ENCODE results near the gene KRT13. TPM values are rescaled to one million over a fixed set of nuclear protein-coding genes. Genes with fewer than 3 reads are reported as not detected.
A peak's percentile ranks its signal among the peaks of the same experiment; 100 is the strongest.

KRT13 gene
- total RNA-seq, 1 experiment from 2014 or later: not detected

DNA sequence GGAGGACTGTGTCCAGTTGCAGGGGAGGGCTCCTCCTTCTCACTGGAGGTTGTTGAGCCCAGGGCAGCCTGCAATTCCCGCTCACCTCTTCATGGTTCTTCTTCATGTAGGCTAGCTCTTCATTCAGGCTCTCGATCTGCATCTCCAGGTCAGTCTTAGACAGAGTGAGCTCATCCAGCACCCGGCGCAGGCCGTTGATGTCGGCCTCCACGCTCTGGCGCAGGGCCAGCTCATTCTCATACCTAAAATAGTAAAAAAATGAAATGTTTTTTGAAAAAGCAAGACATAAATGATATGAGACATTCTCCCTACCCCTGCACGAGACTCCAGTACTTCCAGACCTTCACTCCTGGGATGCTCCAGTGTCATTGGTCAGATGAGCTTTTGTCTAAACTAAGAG lies 2.2 kb downstream of the KRT13 start:
- POLR2A ChIA-PET: interaction anchor here (0.6 to 1.1 kb wide), 2 partner anchors 11 to 693 kb away, joined by 3 to 4 read pairs; no protein-coding TSS in a partner anchor

DNA sequence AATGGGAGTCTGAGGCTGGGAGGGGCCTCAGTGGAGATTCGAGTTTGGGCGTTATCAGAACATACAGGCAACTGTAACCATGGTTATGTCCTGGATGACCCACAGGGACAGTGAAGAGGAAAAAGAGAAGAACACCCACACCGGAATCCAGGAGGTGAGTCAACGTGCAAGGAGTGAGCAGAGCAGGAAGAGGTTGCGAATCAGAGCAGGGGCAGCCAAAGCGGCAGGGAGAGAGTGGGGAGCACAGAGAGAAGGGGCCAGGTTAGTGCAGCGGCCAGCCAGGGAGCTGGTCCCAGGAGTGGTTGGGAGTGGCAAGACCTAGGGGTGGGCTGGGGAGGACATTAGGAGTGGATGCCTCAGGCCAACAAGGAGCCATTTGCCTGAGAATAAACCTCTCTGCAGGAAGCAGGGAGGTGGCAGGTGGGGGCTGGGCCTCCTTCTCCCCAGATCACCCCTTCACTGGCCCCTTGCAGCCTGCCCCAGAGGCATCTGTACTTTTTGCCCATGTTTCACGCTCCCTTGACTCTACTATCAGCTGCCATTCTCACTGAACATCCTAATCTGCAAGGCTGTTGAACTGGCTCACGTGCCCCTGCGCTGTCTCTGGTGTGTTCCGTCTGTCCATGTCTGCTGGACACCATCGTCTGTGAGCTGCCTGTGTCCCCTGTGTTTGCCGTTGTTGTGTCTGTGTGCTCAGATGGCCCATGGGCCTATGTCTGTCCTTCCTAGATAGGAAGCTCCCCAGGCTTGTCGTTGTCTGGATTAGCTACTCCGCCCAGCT lies 5.1 kb downstream of the KRT13 start:
- no peaks in the 10 kb centered on the region for H3K27me3 Mint-ChIP-seq (ENCODE audit: insufficient read depth, unreplicated experiment)
- no peak overlapping the region for H3K4me3 Mint-ChIP-seq (ENCODE audit: unreplicated experiment)
- CTCF ChIA-PET: interaction anchor here (0.5 to 2.0 kb wide), 2 partner anchors 48 to 596 kb away, joined by 3 to 8 read pairs; no protein-coding TSS in a partner anchor
- POLR2A ChIA-PET: interaction anchor here (0.9 to 2.1 kb wide), 3 partner anchors 18 to 48 kb away, joined by 3 to 7 read pairs (median 3); partner anchors contain the start of gene KRT15
- H3K4me1 Mint-ChIP-seq (ENCODE audit: insufficient read depth, unreplicated experiment): peaks cover 19% of the 10 kb centered on the region
- TF ChIP-seq, protein P1, sequence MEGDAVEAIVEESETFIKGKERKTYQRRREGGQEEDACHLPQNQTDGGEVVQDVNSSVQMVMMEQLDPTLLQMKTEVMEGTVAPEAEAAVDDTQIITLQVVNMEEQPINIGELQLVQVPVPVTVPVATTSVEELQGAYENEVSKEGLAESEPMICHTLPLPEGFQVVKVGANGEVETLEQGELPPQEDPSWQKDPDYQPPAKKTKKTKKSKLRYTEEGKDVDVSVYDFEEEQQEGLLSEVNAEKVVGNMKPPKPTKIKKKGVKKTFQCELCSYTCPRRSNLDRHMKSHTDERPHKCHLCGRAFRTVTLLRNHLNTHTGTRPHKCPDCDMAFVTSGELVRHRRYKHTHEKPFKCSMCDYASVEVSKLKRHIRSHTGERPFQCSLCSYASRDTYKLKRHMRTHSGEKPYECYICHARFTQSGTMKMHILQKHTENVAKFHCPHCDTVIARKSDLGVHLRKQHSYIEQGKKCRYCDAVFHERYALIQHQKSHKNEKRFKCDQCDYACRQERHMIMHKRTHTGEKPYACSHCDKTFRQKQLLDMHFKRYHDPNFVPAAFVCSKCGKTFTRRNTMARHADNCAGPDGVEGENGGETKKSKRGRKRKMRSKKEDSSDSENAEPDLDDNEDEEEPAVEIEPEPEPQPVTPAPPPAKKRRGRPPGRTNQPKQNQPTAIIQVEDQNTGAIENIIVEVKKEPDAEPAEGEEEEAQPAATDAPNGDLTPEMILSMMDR (IDR thresholded peaks at IDR 0.05; ENCODE audit: unreplicated experiment): no peak
- intact Hi-C loops (cut with micrococcal nuclease): no loop called here
- H3K36me3 Mint-ChIP-seq (ENCODE audit: insufficient read depth, unreplicated experiment): no peaks in the 10 kb centered on the region
- no TSS peak for BruUV-seq (replicated peaks)
- DNase-seq (ENCODE audit: unreplicated experiment): peak; percentile 68
- no peak overlapping the region for H3K27ac Mint-ChIP-seq (ENCODE audit: low read depth, unreplicated experiment)
- H3K9me3 Mint-ChIP-seq (ENCODE audit: unreplicated experiment): no peaks in the 10 kb centered on the region

More for the DNA sequence above, 2.2 kb downstream of the KRT13 start:
- TF ChIP-seq, protein P1 (IDR thresholded peaks at IDR 0.05; ENCODE audit: unreplicated experiment): no peak
- no TSS peak for BruUV-seq (replicated peaks)
- Mint-ChIP-seq H3K4me1 (ENCODE audit: insufficient read depth, unreplicated experiment) (peaks cover 19% of the 10 kb centered on the region), H3K27ac (ENCODE audit: low read depth, unreplicated experiment) (no peak overlapping the region), H3K27me3 (ENCODE audit: insufficient read depth, unreplicated experiment) (no peaks in the 10 kb centered on the region), H3K9me3 (ENCODE audit: unreplicated experiment) (no peaks in the 10 kb centered on the region), H3K36me3 (ENCODE audit: insufficient read depth, unreplicated experiment) (no peaks in the 10 kb centered on the region), H3K4me3 (ENCODE audit: unreplicated experiment) (no peak overlapping the region)
- DNase-seq (ENCODE audit: unreplicated experiment): no peak
- CTCF ChIA-PET: interaction anchor here (0.6 to 4.9 kb wide), 2 partner anchors 46 to 632 kb away, joined by 3 to 20 read pairs; no protein-coding TSS in a partner anchor
- intact Hi-C loops (cut with micrococcal nuclease): no loop called here

DNA sequence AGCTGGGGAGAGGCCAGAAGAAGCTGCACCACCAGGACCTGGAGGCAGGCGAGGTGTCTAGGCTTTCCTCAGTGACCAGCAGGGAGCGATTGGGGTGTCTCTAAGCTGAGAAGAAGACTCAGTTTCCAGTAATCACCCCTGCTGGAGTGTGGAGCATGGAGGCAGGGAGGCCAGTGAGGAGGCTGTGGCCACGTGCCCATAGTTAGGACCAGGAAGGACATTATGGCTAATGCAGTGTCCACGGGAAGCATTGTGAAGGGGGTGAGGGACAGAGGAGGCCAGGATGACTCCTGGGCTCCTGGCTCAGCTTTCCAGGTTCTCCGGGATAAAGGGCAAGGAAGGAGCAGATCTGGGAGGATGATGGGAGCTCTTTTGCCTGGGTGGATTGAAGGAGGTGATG lies 5.7 kb downstream of the KRT13 start:
- no TSS peak for BruUV-seq (replicated peaks)
- POLR2A ChIA-PET: interaction anchor here (1.0 kb wide), 1 partner anchor 49 kb away, joined by 3 read pairs; no protein-coding TSS in a partner anchor
- H3K4me3 Mint-ChIP-seq (ENCODE audit: unreplicated experiment): no peak overlapping the region
- no peaks in the 10 kb centered on the region for H3K36me3 Mint-ChIP-seq (ENCODE audit: insufficient read depth, unreplicated experiment)
- H3K9me3 Mint-ChIP-seq (ENCODE audit: unreplicated experiment): no peaks in the 10 kb centered on the region
- H3K27me3 Mint-ChIP-seq (ENCODE audit: insufficient read depth, unreplicated experiment): no peaks in the 10 kb centered on the region
- intact Hi-C loops (cut with micrococcal nuclease): loop anchor here (5.0 kb wide), 1 partner anchor 163 kb away; no protein-coding TSS in a partner anchor
- no peak overlapping the region for H3K27ac Mint-ChIP-seq (ENCODE audit: low read depth, unreplicated experiment)
- DNase-seq (ENCODE audit: unreplicated experiment): no peak
- TF ChIP-seq, protein P1 (IDR thresholded peaks at IDR 0.05; ENCODE audit: unreplicated experiment): no peak
- H3K4me1 Mint-ChIP-seq (ENCODE audit: insufficient read depth, unreplicated experiment): peaks cover 19% of the 10 kb centered on the region
- CTCF ChIA-PET: interaction anchor here (2.0 kb wide), 1 partner anchor 49 kb away, joined by 8 read pairs; no protein-coding TSS in a partner anchor

DNA sequence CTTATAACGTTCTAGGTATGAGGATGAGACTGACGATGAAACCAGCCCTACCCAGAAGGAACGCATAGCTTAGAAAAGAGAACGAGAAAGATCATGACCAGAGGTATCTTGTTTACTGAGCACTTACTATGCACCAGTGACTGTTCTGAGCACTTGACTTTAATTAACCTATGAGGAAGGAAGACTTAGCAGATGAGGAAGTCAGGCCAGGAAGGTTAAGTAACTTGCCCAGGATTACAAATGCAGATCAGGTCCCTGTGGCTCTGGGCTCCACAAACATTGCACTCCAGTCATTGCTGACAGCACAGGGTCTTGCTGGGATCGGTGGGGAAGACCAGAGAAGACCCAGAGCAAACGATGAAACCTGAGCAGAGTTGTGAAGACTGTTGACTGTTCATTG lies 7.1 kb downstream of the KRT13 start:
- ChIA-PET POLR2A (interaction anchor here (0.8 to 1.4 kb wide), 2 partner anchors 9 to 1000 kb away, joined by 3 to 4 read pairs; no protein-coding TSS in a partner anchor), CTCF (interaction anchor here (0.7 to 2.6 kb wide), 7 partner anchors 13 to 181 kb away, joined by 3 to 13 read pairs (median 4); no protein-coding TSS in a partner anchor)
- no peak for DNase-seq (ENCODE audit: unreplicated experiment)
- no peaks in the 10 kb centered on the region for H3K27me3 Mint-ChIP-seq (ENCODE audit: insufficient read depth, unreplicated experiment)
- H3K4me3 Mint-ChIP-seq (ENCODE audit: unreplicated experiment): no peak overlapping the region
- H3K4me1 Mint-ChIP-seq (ENCODE audit: insufficient read depth, unreplicated experiment): peaks cover 25% of the 10 kb centered on the region
- no peaks in the 10 kb centered on the region for H3K9me3 Mint-ChIP-seq (ENCODE audit: unreplicated experiment)
- H3K27ac Mint-ChIP-seq (ENCODE audit: low read depth, unreplicated experiment): no peak overlapping the region
- no peaks in the 10 kb centered on the region for H3K36me3 Mint-ChIP-seq (ENCODE audit: insufficient read depth, unreplicated experiment)
- TF ChIP-seq, protein P1 (IDR thresholded peaks at IDR 0.05; ENCODE audit: unreplicated experiment): no peak
- BruUV-seq (replicated peaks): no TSS peak
- intact Hi-C loops (cut with micrococcal nuclease): loop anchor here (5.0 kb wide), 1 partner anchor 164 kb away; no protein-coding TSS in a partner anchor
